Central memory CD8-positive, alpha-beta T cell (primary cell): Measurements from ENCODE around the gene RRP8.

ENCODE experiments used
- ATAC-seq: fragments of 150-1000 bp; cut with Tn5 transposase; replicated peaks from 2 replicates; pipeline ENCODE4 v1.10.0; 2022; ENCODE audit warnings: mild to moderate bottlenecking, moderate FRiP score, moderate number of reproducible peaks; ENCODE audit not compliant: poor library complexity, severe bottlenecking; ENCODE audit errors: extremely low read depth
- DNase-seq, 2 donors: peaks; one replicate each; pipeline ENCODE4 v3.0.0; 2021; ENCODE audit warnings: low spot score in 2 of 2
- H3K27ac Mint-ChIP-seq: one replicate; pipeline ENCODE4 v1.8.0; 2022; ENCODE audit warnings: low read depth, mild to moderate bottlenecking, moderate library complexity, mixed read lengths
- H3K27me3 Mint-ChIP-seq: one replicate; pipeline ENCODE4 v1.8.0; 2022; ENCODE audit warnings: mixed read lengths
- H3K36me3 Mint-ChIP-seq: one replicate; pipeline ENCODE4 v1.8.0; 2022; ENCODE audit warnings: mild to moderate bottlenecking, moderate library complexity, mixed read lengths; ENCODE audit not compliant: insufficient read depth
- H3K4me1 Mint-ChIP-seq: one replicate; pipeline ENCODE4 v1.8.0; 2022; ENCODE audit warnings: mixed read lengths
- H3K4me3 Mint-ChIP-seq: one replicate; pipeline ENCODE4 v1.8.0; 2022; ENCODE audit warnings: mild to moderate bottlenecking, moderate library complexity, mixed read lengths
- H3K9me3 Mint-ChIP-seq: one replicate; pipeline ENCODE4 v1.8.0; 2022; ENCODE audit warnings: mixed read lengths

The RRP8 gene

DNA sequence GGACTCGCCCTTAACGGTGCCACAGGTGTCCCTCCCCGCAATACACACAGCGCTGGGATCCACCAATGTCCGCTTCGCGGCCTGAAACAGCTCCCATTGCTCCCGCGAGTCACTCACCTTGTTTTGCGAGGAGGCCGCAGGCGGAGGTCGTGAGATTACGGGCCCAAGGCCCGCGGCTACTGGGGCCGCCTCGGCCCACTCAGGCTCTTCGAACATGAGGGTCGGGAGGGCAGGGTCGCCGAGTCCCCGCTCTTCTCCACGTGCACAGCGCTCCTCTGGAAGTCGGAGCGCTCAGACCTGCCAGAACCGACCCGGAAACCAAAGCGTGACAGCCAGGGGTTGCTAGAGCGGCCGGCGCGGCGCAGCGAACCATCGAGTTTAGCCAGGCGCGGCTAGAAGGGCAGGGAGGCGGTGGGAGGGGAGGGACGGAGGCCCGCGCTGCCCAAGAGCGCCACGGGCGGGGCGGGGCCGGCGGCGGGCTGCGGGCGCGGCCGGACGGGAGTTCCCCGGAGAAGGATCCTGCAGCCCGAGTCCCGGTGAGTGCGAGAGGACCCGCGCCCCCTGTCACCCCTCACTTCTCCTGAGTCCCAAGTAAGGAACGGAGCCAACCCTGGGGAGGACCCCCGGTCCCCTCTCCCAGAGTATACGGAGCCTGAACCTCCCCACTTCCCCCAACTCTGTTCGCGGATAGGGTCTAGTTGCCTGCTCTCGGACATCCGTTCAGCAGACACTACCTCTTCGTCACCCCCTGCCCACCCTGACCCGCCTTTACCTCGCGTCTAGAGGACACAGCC, at the start of gene RRP8, which contains the start of gene ILK:
TSS of gene RRP8 (minus strand) at position 330 of the 794 bp plus-strand sequence. CDS start at position 216, 114 bp downstream.
TSS of gene ILK (plus strand) at position 488 of the 794 bp plus-strand sequence. CDS start 498 bp downstream, outside the sequence.
- DNase-seq = peak; percentile 67 to 79
- no peak within 1 kb of the TSS for H3K4me3 Mint-ChIP-seq

DNA sequence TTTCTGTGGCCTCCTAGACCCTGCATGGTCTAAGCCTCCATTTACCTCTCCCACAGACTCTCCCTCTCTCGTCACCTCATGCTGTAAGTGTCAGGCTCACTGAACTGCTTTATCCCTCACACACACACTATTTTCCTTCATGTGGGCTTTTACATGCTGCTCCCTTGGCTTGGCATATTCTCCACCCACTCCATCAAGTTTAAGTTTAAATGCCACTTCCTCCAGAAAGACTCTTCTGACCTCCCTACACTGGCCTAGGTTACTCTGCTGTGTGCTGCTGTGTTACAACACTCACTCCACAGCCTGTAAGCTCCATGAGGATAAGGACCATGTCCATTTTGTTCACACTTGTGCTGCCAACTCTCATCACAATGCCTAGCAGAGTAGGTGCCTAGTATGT, 49.7 kb upstream of the RRP8 start:
- H3K36me3 Mint-ChIP-seq = peaks cover 2% of the 10 kb centered on the region
- H3K4me1 Mint-ChIP-seq = no peaks in the 10 kb centered on the region
- no peak overlapping the region for H3K4me3 Mint-ChIP-seq
- H3K9me3 Mint-ChIP-seq = no peaks in the 10 kb centered on the region
- H3K27me3 Mint-ChIP-seq = no peaks in the 10 kb centered on the region
- DNase-seq = no peak
- no peak for ATAC-seq
- no peak overlapping the region for H3K27ac Mint-ChIP-seq

More for the DNA sequence above, at the start of gene RRP8, which contains the start of gene ILK:
- Mint-ChIP-seq H3K27ac (no peak within 1 kb of the TSS), H3K27me3 (no peaks in the 10 kb centered on the region), H3K36me3 (peaks cover 17% of the 10 kb centered on the region), H3K4me1 (peaks cover 27% of the 10 kb centered on the region), H3K9me3 (no peaks in the 10 kb centered on the region)
- ATAC-seq = peak; percentile 81

DNA sequence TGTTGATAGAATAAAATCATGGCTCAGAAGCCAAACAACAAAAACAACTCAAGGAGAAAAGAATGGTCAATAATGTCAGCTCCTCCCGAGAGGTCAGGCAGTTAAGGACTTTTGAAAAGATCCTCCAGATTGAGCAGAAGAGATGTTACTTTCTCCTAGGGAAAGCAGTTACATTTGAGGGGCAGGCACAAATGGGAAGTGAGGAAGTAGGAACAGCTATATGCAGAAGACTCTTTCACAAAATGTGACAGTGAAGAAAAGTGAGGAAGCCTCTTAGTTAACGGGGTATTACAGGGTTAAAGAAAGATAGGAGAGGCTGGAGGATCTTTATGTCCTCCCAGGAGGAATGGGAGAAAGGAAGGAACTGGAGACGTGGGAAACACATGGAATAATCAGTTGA, 48.8 kb upstream of the RRP8 start:
- H3K9me3 Mint-ChIP-seq = no peaks in the 10 kb centered on the region
- no peak overlapping the region for H3K27ac Mint-ChIP-seq
- H3K4me3 Mint-ChIP-seq = no peak overlapping the region
- peaks cover 2% of the 10 kb centered on the region for H3K36me3 Mint-ChIP-seq
- ATAC-seq (no peak), DNase-seq (no peak)
- H3K4me1 Mint-ChIP-seq = no peaks in the 10 kb centered on the region
- H3K27me3 Mint-ChIP-seq = no peaks in the 10 kb centered on the region

DNA sequence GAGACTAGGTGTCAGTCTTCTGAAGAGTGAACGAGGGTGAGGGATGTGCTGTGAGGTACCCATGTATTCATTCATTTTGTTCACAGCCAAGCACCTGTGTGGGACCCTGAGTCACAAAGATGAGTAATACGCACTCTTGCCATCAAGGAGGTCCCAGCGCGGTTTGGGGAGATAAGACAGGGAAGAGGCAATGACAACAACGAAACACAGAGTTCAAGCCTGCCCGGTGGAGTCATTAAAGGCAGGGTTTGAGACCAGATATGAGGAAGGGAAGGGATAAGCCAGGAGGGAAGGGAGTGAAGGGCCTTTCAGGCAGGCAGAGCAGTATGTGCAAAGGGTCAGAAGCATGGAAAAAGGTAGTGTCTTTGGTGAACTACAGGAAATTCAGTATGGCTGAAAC, 47.6 kb upstream of the RRP8 start:
- Mint-ChIP-seq H3K36me3 (peaks cover 2% of the 10 kb centered on the region), H3K4me1 (no peaks in the 10 kb centered on the region), H3K27me3 (no peaks in the 10 kb centered on the region), H3K9me3 (no peaks in the 10 kb centered on the region), H3K27ac (no peak overlapping the region), H3K4me3 (no peak overlapping the region)
- DNase-seq = no peak
- ATAC-seq = no peak

DNA sequence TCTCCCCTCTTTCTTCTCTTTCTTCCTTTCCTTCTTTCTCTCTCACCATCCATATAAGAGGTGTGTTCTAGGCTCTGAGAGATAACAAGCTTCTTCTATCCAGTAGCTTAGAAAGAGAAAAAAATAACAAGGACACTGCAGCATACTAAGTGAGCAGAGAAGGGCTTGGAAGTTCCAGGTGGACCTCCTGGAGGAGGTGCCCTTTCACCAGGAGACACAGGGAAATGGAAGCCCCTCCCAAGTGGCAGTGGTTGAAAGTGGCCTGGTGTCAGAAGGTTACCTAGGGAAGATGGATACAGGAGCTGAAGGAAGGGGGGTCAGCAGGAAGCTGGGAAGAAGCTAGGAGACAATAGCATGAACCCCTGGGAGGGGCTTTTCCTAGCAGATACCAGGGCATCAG, 46.7 kb upstream of the RRP8 start:
- H3K36me3 Mint-ChIP-seq = no peaks in the 10 kb centered on the region
- H3K27me3 Mint-ChIP-seq = no peaks in the 10 kb centered on the region
- no peak overlapping the region for H3K4me3 Mint-ChIP-seq
- H3K27ac Mint-ChIP-seq = no peak overlapping the region
- no peaks in the 10 kb centered on the region for H3K9me3 Mint-ChIP-seq
- ATAC-seq (no peak), DNase-seq (no peak)
- peaks cover 3% of the 10 kb centered on the region for H3K4me1 Mint-ChIP-seq

DNA sequence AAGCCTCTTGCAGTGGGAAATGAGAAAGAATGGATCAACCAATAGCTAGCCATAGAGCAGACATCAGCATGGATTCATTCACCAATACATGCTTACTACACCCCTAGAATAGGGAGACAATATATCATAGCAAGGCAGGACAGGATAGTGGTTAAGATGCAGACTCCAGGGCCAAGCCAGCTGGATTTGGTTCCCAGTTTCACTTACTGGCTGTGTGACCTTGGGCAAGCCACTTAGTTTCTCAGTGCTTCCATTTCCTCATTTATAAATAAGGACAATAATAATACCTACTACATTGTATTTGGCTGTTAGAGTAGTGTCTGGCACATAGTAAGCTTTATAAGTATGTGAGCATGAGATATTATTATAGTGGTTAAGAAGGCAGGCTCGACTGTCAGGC, 45.1 kb upstream of the RRP8 start:
- peaks cover 7% of the 10 kb centered on the region for H3K4me1 Mint-ChIP-seq
- H3K27me3 Mint-ChIP-seq = no peaks in the 10 kb centered on the region
- no peak overlapping the region for H3K4me3 Mint-ChIP-seq
- no peaks in the 10 kb centered on the region for H3K36me3 Mint-ChIP-seq
- no peak for DNase-seq
- ATAC-seq = no peak
- no peaks in the 10 kb centered on the region for H3K9me3 Mint-ChIP-seq
- no peak overlapping the region for H3K27ac Mint-ChIP-seq

DNA sequence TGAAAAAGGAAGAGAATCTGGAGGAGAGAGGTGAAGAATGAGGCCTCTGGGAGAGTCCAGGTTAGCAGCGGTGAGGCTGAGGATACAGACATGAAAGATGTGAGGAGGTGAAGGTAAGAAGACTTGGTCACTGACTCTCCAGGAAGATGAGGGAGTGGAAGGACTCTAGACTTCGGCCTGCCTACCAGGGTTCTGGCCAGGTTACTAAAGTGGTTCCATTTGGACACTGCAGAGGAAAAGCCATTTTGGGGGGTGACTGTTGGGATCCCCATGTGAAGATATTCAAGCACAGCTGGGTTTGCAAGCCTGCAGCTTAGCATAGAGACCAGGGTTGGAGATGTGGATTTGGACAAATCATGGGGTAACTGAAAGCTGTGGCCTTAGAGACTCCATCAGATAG, 44.4 kb upstream of the RRP8 start:
- Mint-ChIP-seq H3K36me3 (no peaks in the 10 kb centered on the region), H3K9me3 (no peaks in the 10 kb centered on the region), H3K4me3 (no peak overlapping the region), H3K27ac (no peak overlapping the region), H3K27me3 (no peaks in the 10 kb centered on the region), H3K4me1 (peaks cover 7% of the 10 kb centered on the region)
- DNase-seq = no peak
- no peak for ATAC-seq

DNA sequence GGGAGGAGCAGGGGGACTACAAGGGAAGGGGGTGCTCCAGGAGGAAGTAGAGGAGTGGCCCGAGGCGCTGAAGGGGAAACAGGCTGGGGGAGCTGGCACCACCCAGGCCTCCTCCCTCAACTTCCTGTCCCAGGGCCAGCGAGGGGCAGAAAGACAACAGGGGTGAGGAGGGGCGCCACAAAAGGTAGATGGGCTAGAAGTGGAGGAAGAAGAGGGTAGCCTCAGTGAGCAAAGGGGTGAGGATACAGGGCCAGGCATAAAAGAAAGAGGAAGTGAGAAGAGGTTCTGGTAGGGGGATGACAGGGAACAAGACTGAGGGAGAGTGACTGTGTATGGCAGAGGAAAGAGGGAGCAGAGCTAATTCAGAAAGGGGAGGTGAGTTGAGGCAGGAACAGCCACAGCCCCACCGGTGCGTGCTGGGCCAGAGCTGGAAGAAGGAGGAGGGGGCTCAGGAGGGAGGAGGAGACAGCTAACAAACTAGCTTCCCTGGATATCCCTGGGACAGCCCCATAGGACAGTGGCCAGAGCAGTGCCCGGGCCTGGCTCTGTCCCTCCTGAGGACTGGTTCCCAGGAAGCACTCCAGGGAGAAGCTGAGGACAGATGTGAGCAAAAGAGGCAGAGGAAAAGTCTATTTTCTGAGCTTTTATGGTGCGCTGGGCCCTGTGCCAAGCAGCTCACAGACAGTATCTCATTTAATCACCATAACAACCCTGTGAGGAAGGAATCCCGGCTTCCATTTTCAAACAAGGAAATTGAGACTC, 43.7 kb upstream of the RRP8 start:
- Mint-ChIP-seq H3K9me3 (no peaks in the 10 kb centered on the region), H3K4me3 (no peak overlapping the region), H3K27ac (no peak overlapping the region), H3K4me1 (peaks cover 7% of the 10 kb centered on the region), H3K27me3 (no peaks in the 10 kb centered on the region), H3K36me3 (no peaks in the 10 kb centered on the region)
- peak; percentile 44 for ATAC-seq
- DNase-seq = no peak

DNA sequence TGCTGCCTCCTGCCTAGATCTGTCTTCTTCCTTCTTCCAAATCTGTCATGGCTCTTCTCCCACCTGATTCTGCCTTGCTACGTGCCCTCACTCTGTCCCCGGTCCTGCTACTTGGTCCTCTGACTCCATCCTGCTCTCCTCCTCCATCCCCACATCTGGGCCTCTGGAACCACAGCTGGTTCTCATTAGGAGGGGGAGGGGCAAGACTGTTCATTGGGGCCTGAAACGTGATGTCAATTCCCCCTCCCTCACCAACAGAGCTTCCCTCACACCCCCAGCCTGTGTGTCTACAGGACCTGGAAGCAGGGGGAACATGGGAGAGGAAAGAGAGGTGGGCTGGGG, 43.1 kb upstream of the RRP8 start:
- Mint-ChIP-seq H3K9me3 (no peaks in the 10 kb centered on the region), H3K4me3 (no peak overlapping the region), H3K36me3 (no peaks in the 10 kb centered on the region), H3K4me1 (peaks cover 7% of the 10 kb centered on the region), H3K27ac (no peak overlapping the region), H3K27me3 (no peaks in the 10 kb centered on the region)
- DNase-seq = no peak
- ATAC-seq = no peak

DNA sequence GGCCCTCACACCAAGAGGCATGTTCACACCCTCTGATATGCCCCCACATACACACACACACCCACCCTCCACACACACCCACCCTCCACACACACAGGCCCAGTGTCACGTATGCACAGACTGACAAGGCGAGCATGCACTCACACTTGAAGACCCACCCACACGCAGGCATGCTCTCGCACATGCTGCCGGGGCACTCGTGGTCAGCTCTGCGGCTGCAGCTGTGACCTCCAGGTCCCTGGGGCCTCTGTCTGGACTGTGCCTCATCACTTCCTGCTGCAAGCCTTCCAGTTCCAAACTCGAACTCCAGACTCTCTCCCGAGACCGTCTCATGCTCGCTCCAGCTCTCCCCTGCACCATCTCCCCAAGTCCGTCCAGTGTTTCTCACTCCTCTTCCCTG, 42.7 kb upstream of the RRP8 start:
- Mint-ChIP-seq H3K4me3 (no peak overlapping the region), H3K9me3 (no peaks in the 10 kb centered on the region), H3K27me3 (no peaks in the 10 kb centered on the region), H3K4me1 (peaks cover 7% of the 10 kb centered on the region), H3K36me3 (no peaks in the 10 kb centered on the region), H3K27ac (no peak overlapping the region)
- ATAC-seq = no peak
- DNase-seq = no peak

DNA sequence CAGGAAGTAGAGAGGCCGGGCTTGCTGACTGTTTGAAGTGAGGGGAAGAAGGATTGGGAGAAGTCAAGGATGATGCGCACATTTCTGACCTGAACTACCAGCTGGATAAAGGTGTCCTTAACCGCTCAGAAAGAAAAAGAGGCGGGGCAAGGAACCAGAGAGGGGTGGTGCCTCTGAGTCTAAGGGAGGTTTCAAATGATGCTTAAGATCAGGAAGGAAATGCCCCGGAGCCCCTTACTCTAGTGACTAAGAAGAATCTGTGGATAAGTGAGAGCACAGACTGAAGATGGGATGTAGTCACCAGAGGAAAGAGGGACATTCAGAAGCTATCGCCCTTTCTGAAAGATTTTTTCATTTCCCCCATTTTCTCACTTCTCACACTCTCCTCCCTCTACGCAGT, 39.5 kb upstream of the RRP8 start:
- Mint-ChIP-seq H3K9me3 (no peaks in the 10 kb centered on the region), H3K27me3 (no peaks in the 10 kb centered on the region), H3K4me3 (no peak overlapping the region), H3K36me3 (no peaks in the 10 kb centered on the region), H3K4me1 (peaks cover 7% of the 10 kb centered on the region), H3K27ac (no peak overlapping the region)
- ATAC-seq (no peak), DNase-seq (no peak)

DNA sequence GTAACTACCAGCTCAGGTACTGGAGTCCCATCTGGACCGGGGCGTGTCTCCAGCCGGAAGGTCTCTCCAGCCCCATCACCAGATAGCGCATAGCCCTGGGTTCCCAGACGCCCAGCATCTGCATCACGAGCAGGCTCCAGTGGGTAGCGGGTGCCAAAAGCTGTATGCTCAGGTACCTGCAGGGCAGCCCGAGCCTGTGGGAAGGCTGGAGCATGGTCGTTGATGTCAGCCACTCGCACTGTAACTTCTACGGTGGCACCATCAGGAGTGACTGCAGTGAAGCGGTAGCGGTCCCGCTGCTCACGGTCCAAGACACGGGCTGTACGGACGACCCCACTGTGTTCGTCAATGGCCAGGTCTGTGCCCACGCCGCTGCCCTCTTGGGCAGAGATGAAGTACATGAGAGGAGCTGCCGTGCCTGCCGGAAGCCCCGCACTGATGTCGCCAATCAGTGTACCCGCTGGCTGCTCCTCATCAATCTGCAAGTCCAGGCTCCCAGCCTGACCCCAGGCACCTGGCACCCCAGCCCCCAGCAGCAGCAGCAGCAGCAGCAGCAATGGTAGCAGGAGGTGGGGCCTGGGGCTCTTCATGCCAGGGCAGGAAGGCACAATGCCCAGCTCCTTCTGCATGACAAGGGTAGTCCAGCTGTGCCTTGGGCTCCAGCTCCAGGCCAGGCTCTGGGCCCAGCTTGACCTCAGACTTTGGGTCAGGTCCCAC, 37.7 kb upstream of the RRP8 start:
- Mint-ChIP-seq H3K9me3 (no peaks in the 10 kb centered on the region), H3K27me3 (no peaks in the 10 kb centered on the region), H3K4me3 (no peak overlapping the region), H3K4me1 (peaks cover 7% of the 10 kb centered on the region), H3K36me3 (no peaks in the 10 kb centered on the region), H3K27ac (no peak overlapping the region)
- ATAC-seq = no peak
- DNase-seq = no peak
